ENCODE results near the gene SERPINB13.

The SERPINB13 gene

GRCh38 chr18:63596964-63597363, 9.8 kb downstream of the SERPINB13 start:
- Histone ChIP-seq H3K9me3 (no peaks in the 10 kb centered on the region), H3K36me3 (no peaks in the 10 kb centered on the region), H3K27ac (no peak overlapping the region), H3K27me3 (no peaks in the 10 kb centered on the region), H3K4me3 (ENCODE audit: low read depth in 1 of 2, low read length in 1 of 2) (no peak overlapping the region), H3K4me1 (ENCODE audit: control insufficient read depth in 1 of 2, insufficient read depth in 1 of 2, low read depth in 1 of 2, low read length in 1 of 2) (no peaks in the 10 kb centered on the region)
- no peak for TF ChIP-seq CTCF (IDR thresholded peaks at IDR 0.05)

- no peak overlapping the region for H3K4me3 ChIP-seq (ENCODE audit: low read depth in 1 of 2, low read length in 1 of 2)
- no peak for TF ChIP-seq CTCF (IDR thresholded peaks at IDR 0.05)
- no peaks in the 10 kb centered on the region for H3K27me3 ChIP-seq
- no peaks in the 10 kb centered on the region for H3K9me3 ChIP-seq
- H3K27ac ChIP-seq, result no peak overlapping the region
- no peaks in the 10 kb centered on the region for H3K4me1 ChIP-seq (ENCODE audit: control insufficient read depth in 1 of 2, insufficient read depth in 1 of 2, low read depth in 1 of 2, low read length in 1 of 2)
- H3K36me3 ChIP-seq, result no peaks in the 10 kb centered on the region
Observed at GRCh38 chr18:63603355-63603754, 16.2 kb downstream of the SERPINB13 start.

- Histone ChIP-seq H3K9me3 (no peaks in the 10 kb centered on the region), H3K27me3 (no peaks in the 10 kb centered on the region), H3K36me3 (no peaks in the 10 kb centered on the region), H3K27ac (no peak overlapping the region), H3K4me1 (ENCODE audit: control insufficient read depth in 1 of 2, insufficient read depth in 1 of 2, low read depth in 1 of 2, low read length in 1 of 2) (no peaks in the 10 kb centered on the region), H3K4me3 (ENCODE audit: low read depth in 1 of 2, low read length in 1 of 2) (no peak overlapping the region)
- TF ChIP-seq CTCF (IDR thresholded peaks at IDR 0.05), result no peak
Observed at GRCh38 chr18:63603772-63604171, 16.6 kb downstream of the SERPINB13 start.

- Histone ChIP-seq H3K4me1 (ENCODE audit: control insufficient read depth in 1 of 2, insufficient read depth in 1 of 2, low read depth in 1 of 2, low read length in 1 of 2) (no peaks in the 10 kb centered on the region), H3K36me3 (no peaks in the 10 kb centered on the region), H3K27me3 (no peaks in the 10 kb centered on the region), H3K4me3 (ENCODE audit: low read depth in 1 of 2, low read length in 1 of 2) (no peak overlapping the region), H3K9me3 (no peaks in the 10 kb centered on the region), H3K27ac (no peak overlapping the region)
- no peak for TF ChIP-seq CTCF (IDR thresholded peaks at IDR 0.05)
Observed at GRCh38 chr18:63604791-63605567, 17.8 kb downstream of the SERPINB13 start.

GRCh38 chr18:63606526-63606925, 19.4 kb downstream of the SERPINB13 start:
- no peaks in the 10 kb centered on the region for H3K9me3 ChIP-seq
- no peak overlapping the region for H3K27ac ChIP-seq
- no peaks in the 10 kb centered on the region for H3K27me3 ChIP-seq
- no peaks in the 10 kb centered on the region for H3K36me3 ChIP-seq
- no peak for TF ChIP-seq CTCF (IDR thresholded peaks at IDR 0.05)
- H3K4me3 ChIP-seq (ENCODE audit: low read depth in 1 of 2, low read length in 1 of 2), result no peak overlapping the region
- H3K4me1 ChIP-seq (ENCODE audit: control insufficient read depth in 1 of 2, insufficient read depth in 1 of 2, low read depth in 1 of 2, low read length in 1 of 2), result no peaks in the 10 kb centered on the region
